MCF 10A (cell line): ENCODE measurements around the gene TAF3. TPM values are rescaled to one million over a fixed set of nuclear protein-coding genes. Genes with fewer than 3 reads are reported as not detected.
A peak's percentile ranks its signal among the peaks of the same experiment; 100 is the strongest.

ENCODE experiments used
- BruUV-seq: library from RNA; stranded (reverse); fragments of 400-500 nt; replicated peaks from 2 replicates; lab custom pipeline; 2021; lab: Mats Ljungman, UMichigan
- CTCF ChIA-PET: fragments of 300-600 bp; sonication (Branson Sonifier 250); formaldehyde crosslinking; extraction: SDS; loops from one replicate; lab custom pipeline; 2021; ENCODE audit warnings: antibody characterized with exemption, inconsistent platforms; lab: Yijun Ruan, JAX
- POLR2A ChIA-PET: fragments of 300-600, 350-650 bp; sonication (Branson Sonifier 250); formaldehyde crosslinking; extraction: SDS; loops from one replicate; lab custom pipeline; 2020; ENCODE audit warnings: antibody characterized with exemption, inconsistent platforms; lab: Yijun Ruan, JAX
- DNase-seq: peaks from one replicate; pipeline ENCODE4 v3.0.0-alpha.2; 2018; ENCODE audit not compliant: unreplicated experiment
- H3K27ac Mint-ChIP-seq: one replicate; pipeline ENCODE4 v1.8.0; 2022; ENCODE audit warnings: mild to moderate bottlenecking, low read depth, mixed read lengths; ENCODE audit not compliant: unreplicated experiment
- H3K27me3 Mint-ChIP-seq: one replicate; pipeline ENCODE4 v1.8.0; 2022; ENCODE audit warnings: mixed read lengths; ENCODE audit not compliant: insufficient read depth, unreplicated experiment
- H3K36me3 Mint-ChIP-seq: one replicate; pipeline ENCODE4 v1.8.0; 2022; ENCODE audit warnings: mild to moderate bottlenecking, moderate library complexity, mixed read lengths; ENCODE audit not compliant: insufficient read depth, unreplicated experiment
- H3K4me1 Mint-ChIP-seq: one replicate; pipeline ENCODE4 v1.8.0; 2022; ENCODE audit warnings: mixed read lengths; ENCODE audit not compliant: insufficient read depth, unreplicated experiment
- H3K4me3 Mint-ChIP-seq: one replicate; pipeline ENCODE4 v1.8.0; 2022; ENCODE audit warnings: mild to moderate bottlenecking, moderate library complexity, mixed read lengths; ENCODE audit not compliant: unreplicated experiment
- H3K9me3 Mint-ChIP-seq: one replicate; pipeline ENCODE4 v1.8.0; 2022; ENCODE audit warnings: mixed read lengths; ENCODE audit not compliant: unreplicated experiment
- CTCF ChIP-seq: fragments of 200-600 bp; IDR thresholded peaks from one replicate; pipeline ENCODE4 v1.8.0; 2022; ENCODE audit warnings: antibody characterized with exemption, mild to moderate bottlenecking; ENCODE audit not compliant: unreplicated experiment
- intact Hi-C: fragments of 100-400 bp; cut with micrococcal nuclease; formaldehyde crosslinking; loops from 2 replicates; pipeline ENCODE4 v1.14.1; 2022
- total RNA-seq: library from RNA; stranded (reverse); gene quantifications from 2 replicates; pipeline ENCODE4 v1.2.3, GENCODE V29; 2022

Gene TAF3
- total RNA-seq, 1 experiment from 2014 or later = 9.9 TPM

GRCh38 chr10:7887174-7887816 lies 69.0 kb downstream of the TAF3 start:
- Mint-ChIP-seq H3K9me3 (no peaks in the 10 kb centered on the region), H3K36me3 (no peaks in the 10 kb centered on the region), H3K27me3 (no peaks in the 10 kb centered on the region), H3K4me1 (no peaks in the 10 kb centered on the region), H3K27ac (no peak overlapping the region), H3K4me3 (no peak overlapping the region)
- intact Hi-C loops = no loop called here
- no peak for TF ChIP-seq CTCF
- no TSS peak for BruUV-seq
- ChIA-PET POLR2A (interaction anchor here (0.7 to 1.3 kb wide), 3 partner anchors 69 to 1063 kb away, joined by 3 to 4 read pairs (median 4); partner anchors contain the start of gene TAF3), CTCF (interaction anchor here (0.6 kb wide), 2 partner anchors 13 to 595 kb away, joined by 3 to 6 read pairs; no protein-coding TSS in a partner anchor)
- no peak for DNase-seq

GRCh38 chr10:7889947-7890542 lies 71.7 kb downstream of the TAF3 start:
- Mint-ChIP-seq H3K4me3 (no peak overlapping the region), H3K36me3 (no peaks in the 10 kb centered on the region), H3K27ac (peak overlapping the region; percentile 10), H3K4me1 (peaks cover under 1% of the 10 kb centered on the region), H3K27me3 (no peaks in the 10 kb centered on the region), H3K9me3 (no peaks in the 10 kb centered on the region)
- ChIA-PET POLR2A (interaction anchor here (0.7 to 0.9 kb wide), 2 partner anchors 15 to 81 kb away, joined by 3 read pairs; no protein-coding TSS in a partner anchor), CTCF (no interaction called here)
- no peak for DNase-seq
- BruUV-seq = no TSS peak
- intact Hi-C loops = no loop called here
- no peak for TF ChIP-seq CTCF

GRCh38 chr10:7890781-7891180 lies 72.5 kb downstream of the TAF3 start:
- H3K9me3 Mint-ChIP-seq = no peaks in the 10 kb centered on the region
- no TSS peak for BruUV-seq
- ChIA-PET POLR2A (interaction anchor here (0.7 to 0.9 kb wide), 2 partner anchors 16 to 1020 kb away, joined by 3 to 4 read pairs; no protein-coding TSS in a partner anchor), CTCF (interaction anchor here (0.6 to 1.1 kb wide), 4 partner anchors 10 to 1401 kb away, joined by 3 to 4 read pairs (median 3); no protein-coding TSS in a partner anchor)
- no peaks in the 10 kb centered on the region for H3K36me3 Mint-ChIP-seq
- no peak overlapping the region for H3K27ac Mint-ChIP-seq
- DNase-seq = no peak
- peaks cover 5% of the 10 kb centered on the region for H3K4me1 Mint-ChIP-seq
- H3K27me3 Mint-ChIP-seq = no peaks in the 10 kb centered on the region
- intact Hi-C loops = no loop called here
- no peak overlapping the region for H3K4me3 Mint-ChIP-seq
- no peak for TF ChIP-seq CTCF

- ChIA-PET CTCF (interaction anchor here (0.6 to 1.1 kb wide), 5 partner anchors 11 to 1400 kb away, joined by 3 to 4 read pairs (median 3); no protein-coding TSS in a partner anchor), POLR2A (interaction anchor here (0.7 kb wide), 1 partner anchor 9 kb away, joined by 3 read pairs; no protein-coding TSS in a partner anchor)
- Mint-ChIP-seq H3K9me3 (no peaks in the 10 kb centered on the region), H3K4me1 (peaks cover 5% of the 10 kb centered on the region), H3K27ac (no peak overlapping the region), H3K36me3 (no peaks in the 10 kb centered on the region), H3K27me3 (no peaks in the 10 kb centered on the region), H3K4me3 (no peak overlapping the region)
- DNase-seq = peak; percentile 4
- intact Hi-C loops = no loop called here
- no TSS peak for BruUV-seq
- TF ChIP-seq CTCF = no peak
Measured at GRCh38 chr10:7891634-7892033, 73.3 kb downstream of the TAF3 start.
